HCT116 (cell line): ENCODE results near the gene SIX2.

Experiments
- EZH2 ChIP-seq: fragments of 200-600 bp; sonication (generic); IDR thresholded peaks from 2 replicates; pipeline ENCODE4 v1.6.1; 2017; ENCODE audit warnings: antibody characterized with exemption, mixed run types
- TF ChIP-seq, protein P1 (sequence below), 3 experiments: fragments of 200-600 bp in 1 of 3; sonication (generic) in 1 of 3; IDR thresholded peaks in 2 of 3; conservative IDR thresholded peaks in 1 of 3; 2 replicates each; pipeline ENCODE4 v1.5.1; 2012 to 2017; ENCODE audit warnings: low read depth in 2 of 3, low read length in 2 of 3, antibody characterized with exemption in 1 of 3, borderline replicate concordance in 1 of 3, control low read depth in 1 of 3, mild to moderate bottlenecking in 1 of 3, mixed read lengths in 1 of 3, mixed run types in 1 of 3, moderate library complexity in 1 of 3; ENCODE audit not compliant: insufficient read depth in 1 of 3

- TF ChIP-seq, protein P1, sequence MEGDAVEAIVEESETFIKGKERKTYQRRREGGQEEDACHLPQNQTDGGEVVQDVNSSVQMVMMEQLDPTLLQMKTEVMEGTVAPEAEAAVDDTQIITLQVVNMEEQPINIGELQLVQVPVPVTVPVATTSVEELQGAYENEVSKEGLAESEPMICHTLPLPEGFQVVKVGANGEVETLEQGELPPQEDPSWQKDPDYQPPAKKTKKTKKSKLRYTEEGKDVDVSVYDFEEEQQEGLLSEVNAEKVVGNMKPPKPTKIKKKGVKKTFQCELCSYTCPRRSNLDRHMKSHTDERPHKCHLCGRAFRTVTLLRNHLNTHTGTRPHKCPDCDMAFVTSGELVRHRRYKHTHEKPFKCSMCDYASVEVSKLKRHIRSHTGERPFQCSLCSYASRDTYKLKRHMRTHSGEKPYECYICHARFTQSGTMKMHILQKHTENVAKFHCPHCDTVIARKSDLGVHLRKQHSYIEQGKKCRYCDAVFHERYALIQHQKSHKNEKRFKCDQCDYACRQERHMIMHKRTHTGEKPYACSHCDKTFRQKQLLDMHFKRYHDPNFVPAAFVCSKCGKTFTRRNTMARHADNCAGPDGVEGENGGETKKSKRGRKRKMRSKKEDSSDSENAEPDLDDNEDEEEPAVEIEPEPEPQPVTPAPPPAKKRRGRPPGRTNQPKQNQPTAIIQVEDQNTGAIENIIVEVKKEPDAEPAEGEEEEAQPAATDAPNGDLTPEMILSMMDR (IDR thresholded peaks at IDR 0.05 in 2 of 3, conservative IDR thresholded peaks at IDR 0.05 in 1 of 3; ENCODE audit: borderline replicate concordance in 1 of 3, insufficient read depth in 1 of 3, low read depth in 2 of 3, low read length in 2 of 3) = no peak
- no peak for TF ChIP-seq EZH2
Measured at GRCh38 chr2:45007961-45008295, 1.3 kb downstream of the SIX2 start.
